GM21390 (cell line): ENCODE measurements around the gene SYNE1.
"Not testable (repeated sequence)": the region's sequence is repeated elsewhere in the genome, so short reads cannot be mapped to it uniquely, and the experiment has no call there.

Source experiments
- ATAC-seq: cut with Tn5 transposase; IDR thresholded peaks from one replicate; pipeline ENCODE4 v1.9.1; 2021; ENCODE audit not compliant: unreplicated experiment

Gene SYNE1, protein sequence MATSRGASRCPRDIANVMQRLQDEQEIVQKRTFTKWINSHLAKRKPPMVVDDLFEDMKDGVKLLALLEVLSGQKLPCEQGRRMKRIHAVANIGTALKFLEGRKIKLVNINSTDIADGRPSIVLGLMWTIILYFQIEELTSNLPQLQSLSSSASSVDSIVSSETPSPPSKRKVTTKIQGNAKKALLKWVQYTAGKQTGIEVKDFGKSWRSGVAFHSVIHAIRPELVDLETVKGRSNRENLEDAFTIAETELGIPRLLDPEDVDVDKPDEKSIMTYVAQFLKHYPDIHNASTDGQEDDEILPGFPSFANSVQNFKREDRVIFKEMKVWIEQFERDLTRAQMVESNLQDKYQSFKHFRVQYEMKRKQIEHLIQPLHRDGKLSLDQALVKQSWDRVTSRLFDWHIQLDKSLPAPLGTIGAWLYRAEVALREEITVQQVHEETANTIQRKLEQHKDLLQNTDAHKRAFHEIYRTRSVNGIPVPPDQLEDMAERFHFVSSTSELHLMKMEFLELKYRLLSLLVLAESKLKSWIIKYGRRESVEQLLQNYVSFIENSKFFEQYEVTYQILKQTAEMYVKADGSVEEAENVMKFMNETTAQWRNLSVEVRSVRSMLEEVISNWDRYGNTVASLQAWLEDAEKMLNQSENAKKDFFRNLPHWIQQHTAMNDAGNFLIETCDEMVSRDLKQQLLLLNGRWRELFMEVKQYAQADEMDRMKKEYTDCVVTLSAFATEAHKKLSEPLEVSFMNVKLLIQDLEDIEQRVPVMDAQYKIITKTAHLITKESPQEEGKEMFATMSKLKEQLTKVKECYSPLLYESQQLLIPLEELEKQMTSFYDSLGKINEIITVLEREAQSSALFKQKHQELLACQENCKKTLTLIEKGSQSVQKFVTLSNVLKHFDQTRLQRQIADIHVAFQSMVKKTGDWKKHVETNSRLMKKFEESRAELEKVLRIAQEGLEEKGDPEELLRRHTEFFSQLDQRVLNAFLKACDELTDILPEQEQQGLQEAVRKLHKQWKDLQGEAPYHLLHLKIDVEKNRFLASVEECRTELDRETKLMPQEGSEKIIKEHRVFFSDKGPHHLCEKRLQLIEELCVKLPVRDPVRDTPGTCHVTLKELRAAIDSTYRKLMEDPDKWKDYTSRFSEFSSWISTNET (N-terminal part only)

DNA sequence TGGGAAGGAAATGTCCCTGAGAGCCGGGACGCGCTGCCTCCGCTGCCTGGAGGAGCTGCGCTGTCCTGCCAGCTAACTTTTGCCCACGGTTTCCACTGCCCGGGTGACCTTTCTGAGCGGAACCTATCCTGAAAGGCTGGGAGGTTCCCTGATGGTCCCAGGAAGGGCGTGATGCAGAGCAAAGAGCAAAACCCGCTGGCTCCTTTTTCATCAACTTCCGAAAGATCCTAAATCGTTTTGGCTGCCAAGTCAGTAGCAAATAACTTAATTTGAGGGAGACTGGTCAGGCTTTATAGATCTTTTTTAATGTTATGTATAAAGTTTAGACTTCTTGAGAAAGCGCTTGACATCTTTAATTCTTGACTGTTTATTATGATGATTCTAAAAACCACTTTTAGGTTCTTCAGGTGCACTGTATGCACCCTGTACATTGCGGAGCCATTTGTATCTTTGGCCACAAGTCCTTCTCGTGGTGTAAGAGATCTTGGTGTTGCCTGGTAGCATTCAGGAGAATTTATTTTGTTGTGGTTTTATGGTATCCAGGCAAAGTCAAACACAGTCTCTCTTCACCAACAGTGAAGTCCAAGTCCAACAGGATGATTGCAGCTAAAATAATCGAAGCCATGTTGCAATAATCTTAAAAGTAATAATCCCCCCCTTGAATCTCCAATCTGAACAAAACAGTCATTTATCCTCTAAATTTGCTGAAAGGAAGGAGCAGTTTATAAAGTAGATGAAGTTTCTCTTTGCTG lies at the start of gene SYNE1:
Gene SYNE1 (minus strand): TSS at position 67 of the 752 bp plus-strand sequence. CDS start 9,031 bp downstream, outside the sequence.
- no peak for ATAC-seq

DNA sequence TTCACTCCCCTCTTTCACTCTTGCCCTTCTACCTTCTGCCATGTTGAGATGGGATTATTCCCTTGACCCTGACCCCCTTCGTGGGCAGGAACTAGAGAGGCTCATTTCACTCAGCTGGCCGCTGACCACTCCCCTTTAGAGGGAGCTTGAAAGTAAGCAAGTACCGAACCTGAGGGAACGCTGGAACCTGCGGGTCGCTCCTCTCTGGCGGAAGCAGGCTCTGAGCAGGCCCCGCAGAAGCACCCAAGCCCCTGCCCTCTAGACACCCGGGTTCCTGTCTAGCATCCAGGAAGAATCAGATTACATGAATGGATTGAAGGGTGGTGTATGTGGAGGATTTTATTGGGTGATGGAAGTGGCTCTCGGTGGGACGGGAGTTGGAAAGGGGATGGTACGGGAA lies 48.7 kb upstream of the SYNE1 start:
- no peak for ATAC-seq

DNA sequence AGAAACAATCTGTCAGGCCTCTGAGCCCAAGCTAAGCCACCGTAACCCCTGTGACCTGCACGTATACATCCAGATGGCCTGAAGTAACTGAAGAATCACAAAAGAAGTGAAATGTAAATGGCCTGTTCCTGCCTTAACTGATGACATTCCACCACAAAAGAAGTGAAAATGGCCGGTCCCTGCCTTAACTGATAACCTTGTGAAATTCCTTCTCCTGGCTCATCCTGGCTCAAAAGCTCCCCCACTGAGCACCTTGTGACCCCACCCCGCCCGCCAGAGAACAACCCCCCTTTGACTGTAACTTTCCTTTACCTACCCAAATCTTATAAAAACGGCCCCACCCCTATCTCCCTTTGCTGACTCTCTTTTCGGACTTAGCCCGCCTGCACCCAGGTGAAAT lies 45.8 kb upstream of the SYNE1 start:
- not testable (repeated sequence) for ATAC-seq

DNA sequence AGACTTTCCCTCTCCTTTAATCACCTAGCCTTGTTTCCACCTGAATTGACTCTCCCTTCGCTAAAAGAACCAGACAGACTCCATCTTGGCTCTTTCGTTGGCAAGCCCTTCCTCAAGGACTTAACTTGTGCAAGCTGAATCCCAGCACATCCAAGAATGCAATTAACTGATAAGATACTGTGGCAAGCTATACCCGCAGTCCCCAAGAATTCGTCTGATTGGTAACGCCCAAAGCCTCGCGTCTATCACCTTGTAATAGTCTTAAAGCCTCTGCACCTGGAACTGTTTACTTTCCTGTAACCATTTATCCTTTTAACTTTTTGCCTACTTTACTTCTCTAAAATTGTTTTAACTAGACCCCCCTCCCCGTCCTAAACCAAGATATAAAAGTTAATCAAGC lies 45.0 kb upstream of the SYNE1 start:
- no peak for ATAC-seq

DNA sequence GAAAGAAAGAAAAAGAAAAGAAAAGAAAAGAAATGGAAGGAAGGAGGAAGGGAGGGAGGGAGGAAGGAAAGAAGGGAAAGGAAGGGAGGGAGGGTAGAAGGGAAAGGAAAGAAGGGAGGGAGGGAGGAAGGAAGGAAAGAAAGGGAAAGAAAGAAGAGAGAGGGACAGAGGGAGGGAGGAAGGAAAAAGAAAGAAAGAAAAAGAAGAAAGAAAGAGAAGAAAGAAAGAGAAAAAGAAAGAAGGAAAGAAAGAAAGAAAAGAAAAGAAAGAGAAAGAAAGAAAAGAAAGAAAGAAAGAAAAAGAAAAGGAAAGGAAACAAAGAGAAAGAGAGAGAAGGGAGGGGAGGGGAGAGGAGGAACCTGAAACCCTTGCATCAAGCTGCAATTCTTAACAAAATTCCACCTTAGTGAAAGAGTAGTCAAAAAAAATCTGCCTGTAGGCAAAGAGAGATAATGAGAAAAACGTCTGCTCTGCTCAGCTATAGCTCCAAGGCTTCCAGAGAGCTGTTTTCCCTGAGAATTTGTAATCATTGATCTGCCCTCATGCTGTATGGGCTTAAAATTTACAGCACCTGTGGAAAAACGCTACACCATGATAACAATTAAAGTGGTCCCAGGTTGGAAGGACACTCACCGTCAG lies 43.8 kb upstream of the SYNE1 start:
- no peak for ATAC-seq

DNA sequence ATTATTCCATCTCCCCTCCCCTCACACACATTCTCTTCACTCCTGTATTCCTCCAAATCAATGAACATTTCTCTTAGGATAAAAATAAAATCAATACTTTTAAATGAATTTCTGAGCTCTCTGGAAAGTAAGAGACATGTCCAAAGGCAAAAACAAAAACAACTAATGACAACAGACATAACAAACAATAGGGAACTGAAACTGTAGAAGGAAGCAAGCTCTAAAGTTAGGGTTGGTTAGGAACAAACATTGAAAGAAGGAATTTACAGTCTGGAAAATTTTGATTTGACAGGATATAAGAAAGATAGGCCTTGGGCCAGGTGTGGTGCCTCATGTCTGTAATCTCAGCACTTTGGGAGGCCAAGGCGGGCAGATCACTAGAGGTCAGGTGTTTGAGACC lies 43.0 kb upstream of the SYNE1 start:
- no peak for ATAC-seq

DNA sequence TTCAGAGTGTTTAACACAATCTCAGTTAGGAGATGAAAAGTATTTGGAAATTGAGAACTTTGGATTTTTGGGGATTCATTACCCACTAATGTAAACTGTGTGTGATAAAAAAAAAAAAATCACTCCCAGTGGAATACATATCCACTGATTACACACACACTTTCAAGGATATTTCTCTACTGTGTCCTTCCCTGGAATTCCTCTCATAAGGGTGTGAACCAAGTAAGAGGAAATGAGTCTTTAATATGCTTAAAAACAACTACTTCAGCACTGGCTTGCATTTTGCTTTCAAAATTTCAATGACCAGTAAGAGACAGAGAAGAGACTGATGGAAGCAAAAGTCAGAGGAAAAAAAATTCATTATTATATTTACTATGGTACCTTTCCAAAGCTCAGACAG lies 36.1 kb upstream of the SYNE1 start:
- ATAC-seq: no peak

DNA sequence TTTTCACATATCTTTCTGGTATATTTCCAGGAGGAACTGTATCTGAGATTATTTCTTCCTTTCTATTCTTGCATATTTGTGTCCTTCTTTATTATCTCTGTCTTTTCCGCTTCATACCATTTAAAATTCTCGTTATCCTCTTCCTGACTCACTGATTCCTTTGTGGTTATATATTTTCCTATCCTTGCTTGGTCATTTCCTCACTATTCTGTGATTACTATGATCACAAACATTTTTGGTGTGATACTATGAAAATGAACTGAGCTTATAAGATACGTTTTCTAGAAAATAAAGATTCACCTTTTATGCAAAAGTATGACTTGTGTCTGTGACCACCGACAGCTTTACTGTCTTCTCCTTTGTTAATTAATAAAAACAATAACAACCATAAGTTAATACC lies 34.0 kb upstream of the SYNE1 start:
- ATAC-seq: no peak

DNA sequence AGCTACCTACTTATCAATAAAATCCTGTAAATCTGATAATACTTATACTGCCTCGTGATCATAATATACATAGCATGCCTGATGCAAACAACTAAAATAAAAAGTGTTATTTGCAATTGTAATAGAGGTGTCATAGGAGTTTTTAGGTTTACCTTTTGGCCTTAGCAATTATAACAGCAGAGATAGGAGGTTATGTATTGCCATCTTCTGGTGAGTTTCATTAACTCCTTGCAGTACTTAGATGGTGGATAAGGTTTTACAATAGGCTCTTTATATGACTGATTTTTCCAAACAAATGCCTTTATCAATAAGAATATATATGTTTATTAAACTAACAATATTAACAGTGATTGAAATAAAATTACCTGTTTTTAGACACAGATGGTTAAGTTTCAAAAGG lies 32.7 kb upstream of the SYNE1 start:
- no peak for ATAC-seq

DNA sequence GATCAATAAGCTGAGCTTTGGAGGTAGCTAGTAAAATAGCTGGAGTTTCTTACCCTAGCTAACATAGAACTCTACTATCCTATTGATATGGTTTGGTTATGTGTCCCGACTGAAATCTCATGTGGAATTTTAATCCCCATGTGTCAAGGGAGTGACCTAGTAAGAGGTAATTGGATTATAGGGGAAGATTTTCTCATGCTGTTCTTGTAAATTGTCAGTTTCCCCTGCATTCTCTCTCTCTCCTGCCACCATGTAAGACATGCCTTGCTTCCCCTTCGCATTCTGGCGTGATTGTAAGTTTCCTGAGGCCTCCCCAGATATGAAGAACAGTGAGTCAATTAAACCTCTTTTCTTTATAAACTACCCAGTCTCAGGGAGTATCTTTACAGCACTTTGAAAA lies 24.6 kb upstream of the SYNE1 start:
- ATAC-seq: no peak

DNA sequence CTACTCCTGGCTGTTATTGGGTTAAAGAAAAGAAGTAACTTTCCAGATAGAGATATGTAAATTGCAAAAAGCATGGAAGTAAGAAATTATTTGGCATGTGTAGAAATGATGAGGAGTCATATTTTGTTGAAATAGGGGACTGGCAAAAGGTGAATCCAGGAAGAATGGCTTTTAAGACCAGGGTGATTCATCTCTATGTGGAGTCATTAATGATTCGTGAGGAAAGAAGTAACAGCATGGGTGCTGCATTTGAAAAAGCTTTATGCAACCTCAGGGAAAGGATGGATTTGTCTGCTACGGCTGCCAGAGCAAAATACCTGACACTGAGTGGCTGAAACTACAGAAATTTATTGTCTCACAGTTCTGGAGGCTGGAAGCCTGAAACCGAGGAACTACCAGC lies 14.8 kb upstream of the SYNE1 start:
- no peak for ATAC-seq

DNA sequence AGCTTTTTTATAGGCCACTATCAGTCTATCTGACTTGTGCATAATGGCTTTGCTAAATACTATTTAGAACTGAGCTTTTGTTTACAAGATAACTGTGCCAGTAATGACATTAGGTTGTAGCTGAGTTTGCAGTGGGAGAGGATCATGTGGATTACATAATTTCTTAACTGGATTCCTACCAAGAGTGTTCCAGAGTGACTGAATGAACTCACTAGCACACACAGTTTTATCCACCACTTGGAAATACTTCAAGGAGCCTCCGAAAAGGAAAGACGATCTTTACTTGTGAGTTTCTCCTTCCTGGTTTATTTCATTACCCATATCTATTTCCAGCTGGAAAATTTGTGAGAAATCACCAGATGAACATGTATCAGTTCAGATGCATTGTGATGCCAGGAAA lies 10.9 kb upstream of the SYNE1 start:
- ATAC-seq: no peak

DNA sequence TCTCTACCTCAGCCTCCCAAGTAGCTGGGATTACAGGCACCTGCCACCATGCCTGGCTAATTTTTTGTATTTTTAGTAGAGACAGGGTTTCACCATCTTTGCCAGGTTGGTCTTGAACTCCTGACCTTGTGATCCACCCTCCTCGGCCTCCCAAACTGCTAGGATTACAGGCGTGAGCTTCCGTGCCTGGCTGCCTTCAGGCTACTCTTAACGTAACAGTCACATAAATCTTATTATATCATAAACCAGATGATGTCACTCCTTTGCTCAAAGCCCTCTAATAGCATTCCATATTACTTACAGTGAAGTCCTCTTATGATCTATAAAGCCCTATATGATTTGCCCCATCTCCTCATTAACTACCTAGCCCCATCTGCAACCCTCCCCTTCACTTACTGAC lies 9.6 kb upstream of the SYNE1 start:
- not testable (repeated sequence) for ATAC-seq

DNA sequence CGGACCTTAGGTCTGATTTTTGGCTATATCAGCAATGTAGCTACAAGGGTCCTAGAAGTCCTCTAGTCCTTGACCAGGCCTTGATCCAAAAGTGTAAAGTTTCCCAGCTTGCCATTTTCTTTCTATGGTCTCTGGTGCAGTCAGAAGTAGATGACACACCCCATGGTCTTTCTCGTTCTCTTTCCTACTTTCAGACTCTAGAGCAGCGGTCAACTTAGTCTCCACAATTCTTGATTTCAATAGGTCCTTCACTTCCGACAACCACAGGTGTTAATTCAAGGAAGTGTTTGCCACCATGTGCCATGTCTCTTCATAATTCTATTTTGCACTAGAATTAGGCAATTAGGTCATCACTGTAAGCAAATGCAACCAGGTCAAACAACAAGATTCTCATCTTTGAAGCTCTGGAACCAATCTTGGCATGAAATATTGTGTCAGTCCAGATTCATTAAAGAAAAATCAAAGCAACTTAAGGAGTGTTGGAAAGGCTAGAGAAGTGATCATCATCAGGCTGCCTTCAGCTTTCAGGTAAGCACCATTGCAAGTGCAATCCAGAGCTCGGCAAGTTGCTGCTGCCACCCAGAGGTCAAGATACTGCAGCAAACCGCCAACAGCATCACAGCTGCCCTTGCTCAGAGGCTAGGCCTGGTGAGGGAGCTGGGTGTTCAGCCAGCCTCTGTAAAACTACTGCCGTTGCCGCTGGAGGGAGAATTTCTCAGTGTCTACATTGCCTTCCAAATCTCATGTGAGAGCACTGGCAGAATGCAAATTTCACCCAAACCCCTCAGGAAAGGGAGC lies 5.6 kb upstream of the SYNE1 start:
- ATAC-seq: peak; percentile 97

DNA sequence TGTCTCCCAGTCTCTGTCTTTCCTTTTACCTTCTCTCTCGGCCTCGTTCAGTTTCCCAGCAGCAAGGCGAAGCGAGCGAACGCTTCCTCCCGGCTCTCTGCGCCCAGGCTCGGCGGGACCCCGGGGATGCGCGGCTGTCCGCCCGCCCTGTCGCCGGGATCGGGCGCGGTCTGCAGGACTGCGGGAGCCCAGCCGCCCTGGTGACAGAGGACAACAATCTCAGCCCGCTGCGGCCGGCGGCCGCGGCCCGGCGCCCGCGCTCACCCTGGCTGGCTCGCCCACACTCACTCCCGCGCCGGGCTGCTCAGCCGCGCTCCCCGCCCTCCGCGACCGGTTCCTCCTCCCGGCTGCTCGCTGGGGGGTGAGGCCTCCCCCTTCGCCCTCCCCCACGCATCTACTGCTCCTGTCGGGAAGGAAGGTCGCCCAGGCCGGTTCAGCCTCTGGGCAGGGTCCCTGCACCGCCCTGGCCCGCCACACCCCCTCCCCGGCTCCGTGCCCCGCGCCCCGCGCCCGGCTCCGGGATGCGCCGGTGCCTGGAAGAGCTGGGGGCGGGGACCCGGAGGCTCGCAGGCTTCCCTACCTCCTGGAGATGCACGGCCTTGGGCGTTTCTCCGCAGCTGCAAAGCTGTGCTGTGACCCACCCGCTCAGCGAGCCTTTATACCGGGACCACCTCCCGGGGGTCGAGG lies 410 bp downstream of the SYNE1 start:
- peak; percentile 43 for ATAC-seq

DNA sequence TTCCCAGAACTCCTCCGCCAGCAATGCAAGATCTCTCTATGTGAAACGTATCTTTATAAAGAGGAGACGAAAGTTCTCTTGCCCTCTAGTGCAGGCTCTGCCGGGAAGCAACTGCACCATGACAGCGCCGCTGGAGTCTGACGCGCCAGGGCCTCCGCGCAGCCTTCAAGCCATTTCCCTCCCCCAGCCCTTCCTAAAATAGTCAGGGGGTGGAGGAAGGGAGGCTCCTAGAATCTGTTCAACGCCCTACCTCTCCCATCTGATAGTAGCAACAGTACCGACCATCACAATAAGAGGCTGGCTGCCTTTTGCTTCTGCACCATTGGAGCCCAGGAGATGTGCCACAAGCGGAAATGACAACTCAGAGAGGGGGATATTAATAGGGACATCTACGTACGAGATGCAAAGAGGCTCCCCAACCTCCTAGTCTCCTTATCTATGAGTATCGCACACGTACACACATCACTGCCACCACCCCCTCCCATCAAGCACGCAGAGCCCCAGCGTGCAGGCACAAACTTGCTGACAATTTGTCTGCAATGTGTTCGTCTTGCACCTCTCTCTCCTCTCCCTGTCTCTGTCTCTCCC lies 1.0 kb downstream of the SYNE1 start:
- ATAC-seq: peak; percentile 35

DNA sequence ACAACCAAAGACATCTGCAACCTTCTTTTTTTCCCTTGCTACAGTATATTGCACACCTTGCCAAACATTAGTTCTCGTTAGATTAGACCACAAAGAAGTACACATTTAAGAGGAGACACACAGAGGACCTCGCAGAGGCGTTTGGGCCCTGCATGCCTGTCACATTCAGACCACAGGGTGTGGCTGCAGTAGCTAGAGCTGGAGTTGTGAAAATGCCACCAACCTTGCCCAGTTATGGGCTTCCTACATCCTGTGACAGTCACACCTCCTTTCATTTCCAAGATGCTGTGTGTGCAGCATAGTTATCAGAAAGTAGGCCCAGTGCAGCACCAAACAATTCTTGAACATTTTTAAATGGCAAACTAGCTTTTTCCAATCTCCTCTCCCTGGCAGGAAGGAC lies 2.4 kb downstream of the SYNE1 start:
- peak; percentile 69 for ATAC-seq

DNA sequence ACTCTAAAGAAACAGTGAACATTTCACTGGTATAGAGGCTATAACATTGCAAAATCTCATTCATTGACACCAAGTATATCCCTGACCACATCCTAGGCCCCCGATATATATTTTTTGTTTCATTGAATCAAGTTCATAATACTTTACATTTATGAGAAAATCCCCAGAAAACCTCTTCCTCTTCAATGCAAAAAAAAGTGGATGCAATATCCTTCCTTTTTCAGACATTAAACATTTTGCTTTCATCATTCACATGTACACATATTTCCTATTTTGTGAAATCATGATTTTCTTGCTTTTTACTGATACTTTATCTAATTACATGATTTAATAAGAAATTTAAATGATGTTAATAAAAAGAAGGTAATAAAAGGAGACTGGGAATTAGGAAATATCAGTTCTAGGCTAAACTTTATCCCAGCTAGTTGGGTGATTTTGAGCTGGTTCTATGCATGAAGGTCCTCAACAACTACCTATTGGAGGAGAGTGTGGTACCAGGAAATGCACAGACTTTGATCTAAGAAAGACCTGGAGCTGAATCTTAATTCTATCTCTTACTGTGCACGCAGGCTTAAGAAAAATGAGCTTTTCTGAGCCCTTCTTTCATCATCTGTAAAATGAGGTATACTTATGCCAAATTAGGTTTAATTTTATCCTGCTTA lies 4.9 kb downstream of the SYNE1 start:
- no peak for ATAC-seq
